Embryonic facial prominence (tissue), 1 donor: Measurements from ENCODE around the gene RBBP8NL.

Experiments
- DNase-seq: peaks from one replicate; pipeline ENCODE4 v3.0.0-alpha.2; 2016; ENCODE audit errors: extremely low spot score

Gene RBBP8NL

GRCh38 chr20:62392621-62393334 is 34.6 kb downstream of the RBBP8NL start:
- no peak for DNase-seq

- no peak for DNase-seq
Observed at GRCh38 chr20:62392077-62392418, 35.3 kb downstream of the RBBP8NL start.

GRCh38 chr20:62391165-62392076 is 35.9 kb downstream of the RBBP8NL start:
- DNase-seq: no peak

GRCh38 chr20:62390317-62391164 is 36.8 kb downstream of the RBBP8NL start:
- no peak for DNase-seq

DNA sequence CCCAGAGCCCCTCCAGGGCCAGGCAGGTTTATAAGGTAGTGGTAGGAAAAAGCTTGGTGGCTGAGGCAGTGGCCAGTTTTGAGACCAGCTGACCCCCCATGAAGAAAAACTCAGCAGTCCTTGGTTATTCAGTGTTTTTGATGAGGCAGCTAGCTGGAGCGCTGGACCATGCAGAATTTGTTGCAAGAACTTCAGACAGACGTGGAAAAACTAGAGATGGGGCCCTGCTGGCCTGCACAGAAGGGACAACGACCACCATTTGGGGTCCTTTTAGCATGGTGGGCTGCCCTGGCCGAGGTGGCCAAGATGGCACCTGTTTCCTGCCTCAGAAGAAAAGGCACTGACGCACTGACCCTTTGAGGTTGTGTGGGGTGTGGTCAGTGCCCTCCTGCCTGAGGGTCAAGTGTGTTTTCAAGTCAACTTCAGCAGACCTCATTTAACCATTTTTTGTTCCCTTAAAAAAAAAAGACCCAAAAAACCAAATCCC is 37.7 kb downstream of the RBBP8NL start:
- DNase-seq: no peak

- DNase-seq: no peak
Observed at GRCh38 chr20:62388839-62389600, 38.3 kb downstream of the RBBP8NL start.

GRCh38 chr20:62387933-62388635 is 39.3 kb downstream of the RBBP8NL start:
- no peak for DNase-seq

DNA sequence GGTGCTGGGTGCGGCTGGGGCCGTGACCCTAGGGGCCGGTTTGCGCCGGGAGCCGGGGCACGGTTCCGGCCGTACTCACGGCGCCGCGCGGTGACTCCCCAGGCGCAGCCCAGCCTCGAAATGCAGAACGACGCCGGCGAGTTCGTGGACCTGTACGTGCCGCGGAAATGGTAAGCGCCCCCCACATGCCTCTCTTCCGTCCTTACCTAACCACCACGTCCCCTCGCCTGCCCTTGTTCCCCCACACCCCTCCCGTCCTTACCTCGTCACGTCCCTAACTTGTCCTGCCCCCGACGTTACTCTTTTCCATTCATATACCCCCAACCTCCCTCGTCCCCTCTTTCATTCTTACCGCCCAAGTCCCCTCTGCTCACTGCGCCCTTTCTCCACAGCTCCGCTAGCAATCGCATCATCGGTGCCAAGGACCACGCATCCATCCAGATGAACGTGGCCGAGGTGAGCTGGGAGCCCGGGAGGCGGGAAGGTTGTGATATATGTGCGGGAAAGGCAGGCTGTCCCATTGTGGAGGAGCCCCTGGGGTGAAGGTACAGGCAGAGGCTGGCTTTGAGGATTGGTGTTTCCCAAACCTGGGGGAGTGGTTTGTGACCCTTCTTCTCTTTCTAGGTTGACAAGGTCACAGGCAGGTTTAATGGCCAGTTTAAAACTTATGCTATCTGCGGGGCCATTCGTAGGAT is 40.0 kb downstream of the RBBP8NL start:
- no peak for DNase-seq

- peak; percentile 85 for DNase-seq
Observed at GRCh38 chr20:62386383-62387218, 40.7 kb downstream of the RBBP8NL start, which contains the start of gene RPS21. RPS21 (plus strand) TSS chr20:62387103; CDS start chr20:62387339, 236 bp downstream.

DNA sequence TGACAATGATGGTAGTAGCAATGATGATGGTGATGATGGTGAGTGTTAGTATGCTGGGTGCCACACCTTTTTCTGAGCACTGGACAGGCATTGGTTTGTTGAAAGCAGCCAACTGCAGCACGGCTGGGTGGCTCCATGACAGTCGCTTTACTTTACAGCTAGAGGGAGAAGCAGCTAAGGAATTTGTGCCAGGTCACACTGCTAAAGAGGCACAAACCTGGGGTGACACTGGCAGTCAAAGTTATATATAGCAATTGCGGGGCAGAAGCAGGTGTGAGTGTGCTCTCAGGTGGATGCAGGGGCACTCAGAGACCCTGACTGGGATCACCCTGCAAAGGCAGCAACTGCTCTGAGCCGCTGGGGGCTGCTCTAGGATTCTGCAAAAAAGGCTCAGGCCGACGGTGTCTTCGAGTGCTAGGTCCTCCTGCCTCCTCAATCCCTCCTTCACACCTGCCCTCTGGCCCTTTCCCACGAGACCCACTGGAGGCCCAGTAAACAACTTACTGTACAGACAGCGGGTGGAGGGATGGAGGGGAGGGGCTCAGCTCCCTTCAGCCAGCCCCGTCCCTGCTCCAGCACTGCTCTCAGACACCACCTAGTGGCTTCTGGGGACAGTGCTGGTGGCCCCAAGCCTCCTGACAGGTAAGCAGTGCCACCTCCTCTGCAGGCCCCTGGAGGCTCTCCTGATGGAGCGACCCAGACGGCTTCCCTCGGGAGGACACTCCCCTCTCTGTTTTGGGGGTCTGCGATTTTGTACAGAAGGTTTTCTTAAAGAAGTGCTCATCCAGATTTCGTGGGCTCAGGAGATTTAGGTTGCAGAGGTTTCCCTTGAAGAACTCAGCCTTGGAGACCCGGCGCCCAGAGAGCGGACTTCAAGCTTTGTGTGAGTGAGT is 44.8 kb downstream of the RBBP8NL start:
- DNase-seq: no peak

DNA sequence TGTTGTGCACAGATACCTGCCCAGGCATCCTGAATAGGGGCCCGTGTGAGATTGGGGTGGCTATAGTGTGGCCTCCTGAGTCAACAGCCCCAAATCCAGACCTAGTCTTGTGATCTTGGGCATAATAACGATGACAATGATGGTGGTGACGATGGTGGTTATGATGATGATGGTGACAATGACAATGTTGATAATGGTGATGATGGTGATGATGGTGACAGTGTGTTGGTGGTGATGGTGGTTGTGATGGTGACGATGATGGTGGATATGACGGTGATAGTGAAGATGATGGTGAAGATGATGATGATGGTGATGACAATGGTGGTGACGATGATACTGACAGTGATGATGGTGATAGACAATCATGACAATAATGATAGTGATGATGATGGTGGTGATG is 45.5 kb downstream of the RBBP8NL start:
- no peak for DNase-seq

- DNase-seq: no peak
Observed at GRCh38 chr20:62381202-62381797, 46.0 kb downstream of the RBBP8NL start.

DNA sequence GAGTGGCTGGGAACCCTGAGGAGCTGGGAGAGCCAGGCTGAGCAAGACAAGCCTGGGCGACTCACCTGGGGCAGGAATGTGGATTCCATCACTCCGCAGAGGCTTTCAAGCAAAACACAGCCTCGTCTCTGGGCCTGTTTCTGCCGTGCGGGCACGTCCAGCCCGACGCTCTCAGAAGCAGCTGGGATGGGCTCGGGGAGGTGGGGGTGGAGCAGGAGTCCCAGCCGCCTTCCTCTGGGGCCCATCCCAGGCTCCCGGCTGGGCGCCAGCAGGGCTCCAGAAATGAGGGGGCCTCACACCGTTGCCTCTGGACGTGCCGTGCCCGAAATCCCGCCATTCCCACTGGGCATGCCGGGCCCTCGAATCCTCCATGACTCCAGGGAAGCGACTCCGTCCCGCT is 49.1 kb downstream of the RBBP8NL start:
- DNase-seq: no peak

GRCh38 chr20:62377615-62378178 is 49.6 kb downstream of the RBBP8NL start:
- no peak for DNase-seq

GRCh38 chr20:62377064-62377461 is 50.3 kb downstream of the RBBP8NL start:
- no peak for DNase-seq

DNA sequence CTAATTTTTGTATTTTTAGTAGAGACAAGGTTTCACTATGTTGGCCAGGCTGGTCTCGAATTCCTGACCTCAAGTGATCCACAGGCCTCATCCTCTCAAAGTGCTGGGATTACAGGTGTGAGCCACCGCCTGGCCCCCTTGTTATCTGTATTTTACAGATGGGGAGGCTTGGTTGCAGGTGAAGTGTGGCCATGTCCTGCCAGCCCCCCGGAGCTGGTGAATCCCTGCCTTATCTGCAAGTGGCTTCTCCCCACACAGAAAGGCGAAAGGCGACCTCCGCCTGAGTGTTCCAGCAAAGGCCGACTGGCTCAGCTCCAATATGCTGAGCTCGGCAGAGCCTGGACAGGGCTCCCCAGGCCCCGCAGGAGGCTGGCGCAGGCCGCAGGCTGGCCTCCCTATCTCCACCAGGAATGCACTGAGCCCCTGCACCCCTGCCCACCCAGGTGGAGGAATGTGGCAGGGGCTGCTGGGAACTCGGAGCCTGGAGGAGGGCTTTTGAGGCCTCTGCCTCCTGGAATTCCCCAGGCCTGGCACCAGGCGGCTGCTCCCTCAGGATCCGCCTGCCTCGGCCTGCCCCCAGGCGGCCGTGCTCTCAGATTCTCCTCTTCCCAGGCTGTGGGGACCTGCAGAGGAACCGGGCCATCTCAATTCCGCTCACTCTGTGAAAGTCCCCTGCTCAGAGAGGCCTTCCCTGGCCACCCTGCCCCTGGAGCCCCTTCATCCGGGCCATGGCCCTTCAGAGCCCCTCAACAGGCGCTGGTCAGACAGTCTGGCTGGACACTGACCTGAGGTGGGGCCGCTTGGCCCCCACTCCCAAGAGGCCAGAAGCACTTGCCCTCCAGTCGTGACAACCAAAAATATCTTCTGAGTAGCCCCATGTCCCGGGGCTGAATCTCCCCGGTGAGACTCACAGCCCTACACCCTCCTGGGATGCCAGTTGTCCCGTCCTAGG is 51.0 kb downstream of the RBBP8NL start:
- no peak for DNase-seq
